Measurements from ENCODE around the gene IPO9. TPM values are rescaled to one million over a fixed set of nuclear protein-coding genes. Genes with fewer than 3 reads are reported as not detected.

The IPO9 gene
- total and polyA plus RNA-seq, 2 of the 4 experiments (the other 2 are of a cell fraction) = 14.0 to 23.4 TPM

GRCh38 chr1:201895913-201896807 is 67.2 kb downstream of the IPO9 start (continued):
- peak; percentile 97 for TF ChIP-seq RAD21 (IDR thresholded peaks at IDR 0.05; ENCODE audit: low read length)
- TF ChIP-seq BHLHE40 (IDR thresholded peaks at IDR 0.05; ENCODE audit: low read depth, low read length) = no peak

- intact Hi-C loops (cut with micrococcal nuclease) (loop anchor here (1.0 to 2.0 kb wide), 4 partner anchors 20 to 75 kb away; partner anchors contain the start of genes LMOD1 and TIMM17A), dilution Hi-C loops (cut with HindIII; ENCODE audit: low sequenced_read_pairs, unreplicated experiment) (no loop called here), in situ Hi-C loops (cut with MboI; ENCODE audit: low sequenced_read_pairs) (loop anchor here (5.0 to 10.0 kb wide), 2 partner anchors 70 to 228 kb away; partner anchors contain the start of gene GPR37L1)
- BruUV-seq (replicated peaks) = no TSS peak
- H3K9me1 ChIP-seq (ENCODE audit: insufficient read depth, low read length) = peaks cover 8% of the 10 kb centered on the region
- H4K8ac ChIP-seq (ENCODE audit: low read depth in 2 of 2, low read length in 2 of 2) = peak overlapping the region; percentile 48 to 95; a peak in 3 of 4 replicates
- peak overlapping the region; percentile 77 for H2AK9ac ChIP-seq (replicated peaks; ENCODE audit: low read depth, low read length, poor library complexity)
- peak overlapping the region; percentile 79 for H3K14ac ChIP-seq (replicated peaks; ENCODE audit: low read depth, low read length)
- peak overlapping the region; percentile 66 for H3K9ac ChIP-seq (ENCODE audit: low read depth, low read length)
- peaks cover 13% of the 10 kb centered on the region for H3K4me1 ChIP-seq (ENCODE audit: control insufficient read depth, insufficient read depth, low read length)
- peak overlapping the region; percentile 83 for H2BK5ac ChIP-seq (ENCODE audit: low read depth, low read length, poor library complexity, severe bottlenecking)
- H4K5ac ChIP-seq (ENCODE audit: low read depth, low read length) = peak overlapping the region; percentile 61
- H3K4ac ChIP-seq (ENCODE audit: low read depth, low read length) = peak overlapping the region; percentile 91
- CTCF ChIA-PET = interaction anchor here (1.0 to 3.5 kb wide), 8 partner anchors 14 to 76 kb away, joined by 3 to 27 read pairs (median 8); partner anchors contain the start of gene LMOD1
- H3K4me3 ChIP-seq (ENCODE audit: insufficient read depth, low read depth, low read length) = no peak overlapping the region
- peak overlapping the region; percentile 72 for H3K27ac ChIP-seq (ENCODE audit: insufficient read depth, low read length)
- ATAC-seq (ENCODE audit: low read depth) (peak; percentile 59), DNase-seq (peak; percentile 77)
- H2BK15ac ChIP-seq (ENCODE audit: low read depth, low read length) = peak overlapping the region; percentile 77; the same call in 2 of the 3 replicates
- H2BK20ac ChIP-seq (ENCODE audit: low read depth, low read length) = peak overlapping the region; percentile 81
- H2AFZ ChIP-seq (replicated peaks; ENCODE audit: low read length, poor library complexity) = peak overlapping the region; percentile 71
- WGBS, 2 experiments (ENCODE audit: extremely low coverage in 2 of 2, insufficient read length in 1 of 2) = 60% methylated on average over 1 of the region's 2 CpGs; no CpG with 5 or more reads in 1 of the 2 experiments
- H3K4me2 ChIP-seq (ENCODE audit: low read depth, low read length) = no peak overlapping the region
- H3K27me3 ChIP-seq (ENCODE audit: control insufficient read depth, insufficient read depth, low read length) = no peaks in the 10 kb centered on the region
- peaks cover 38% of the 10 kb centered on the region for H3K36me3 ChIP-seq (ENCODE audit: control insufficient read depth, insufficient read depth, low read length)
- H3K18ac ChIP-seq (ENCODE audit: low read depth, low read length) = peak overlapping the region; percentile 33; the same call in 1 of the 2 replicates
- H2AK5ac ChIP-seq (ENCODE audit: low read depth, low read length) = peak overlapping the region; percentile 95
- peak overlapping the region; percentile 78 for H4K91ac ChIP-seq (ENCODE audit: insufficient read depth, low read depth, low read length)
- POLR2A ChIA-PET (ENCODE audit: unreplicated experiment) = interaction anchor here (1.9 kb wide), 1 partner anchor 49 kb away, joined by 7 read pairs; the partner anchor contains the start of gene LMOD1
- H2BK120ac ChIP-seq (ENCODE audit: low read depth, low read length) = peak overlapping the region; percentile 87
- H3K23ac ChIP-seq (ENCODE audit: low read depth, low read length) = peak overlapping the region; percentile 80
- no peaks in the 10 kb centered on the region for H3K9me3 ChIP-seq (ENCODE audit: control insufficient read depth, insufficient read depth, low read length)
- H3K79me1 ChIP-seq (ENCODE audit: low read depth in 1 of 2, low read length in 2 of 2) = peaks cover 17 to 33% of the 10 kb centered on the region in 2 experiments; a peak in 3 of 4 replicates
- H4K20me1 ChIP-seq (ENCODE audit: insufficient read depth, low read length) = no peaks in the 10 kb centered on the region
- H3K56ac ChIP-seq (ENCODE audit: extremely low read depth, insufficient read depth, low read length) = peak overlapping the region; percentile 71; the same call in 1 of the 2 replicates
- TF ChIP-seq, protein P1, sequence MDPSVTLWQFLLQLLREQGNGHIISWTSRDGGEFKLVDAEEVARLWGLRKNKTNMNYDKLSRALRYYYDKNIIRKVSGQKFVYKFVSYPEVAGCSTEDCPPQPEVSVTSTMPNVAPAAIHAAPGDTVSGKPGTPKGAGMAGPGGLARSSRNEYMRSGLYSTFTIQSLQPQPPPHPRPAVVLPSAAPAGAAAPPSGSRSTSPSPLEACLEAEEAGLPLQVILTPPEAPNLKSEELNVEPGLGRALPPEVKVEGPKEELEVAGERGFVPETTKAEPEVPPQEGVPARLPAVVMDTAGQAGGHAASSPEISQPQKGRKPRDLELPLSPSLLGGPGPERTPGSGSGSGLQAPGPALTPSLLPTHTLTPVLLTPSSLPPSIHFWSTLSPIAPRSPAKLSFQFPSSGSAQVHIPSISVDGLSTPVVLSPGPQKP (IDR thresholded peaks at IDR 0.05; ENCODE audit: borderline replicate concordance, low read depth, low read length) = no peak
- TF ChIP-seq NFE2L2 (IDR thresholded peaks at IDR 0.05; ENCODE audit: low read depth, low read length) (no peak), MXI1 (IDR thresholded peaks at IDR 0.05; ENCODE audit: borderline replicate concordance, low read depth, low read length) (no peak), RFX5 (IDR thresholded peaks at IDR 0.05; ENCODE audit: low read depth, low read length) (no peak), RAD21 (IDR thresholded peaks at IDR 0.05; ENCODE audit: low read length) (no peak), MAZ (IDR thresholded peaks at IDR 0.05; ENCODE audit: borderline replicate concordance, low read depth, low read length) (no peak), SMC3 (IDR thresholded peaks at IDR 0.05; ENCODE audit: low read depth, low read length) (no peak; the same call in 1 of the 2 replicates), CHD1 (IDR thresholded peaks at IDR 0.05; ENCODE audit: low read depth, low read length) (no peak)
- TF ChIP-seq, protein P2, sequence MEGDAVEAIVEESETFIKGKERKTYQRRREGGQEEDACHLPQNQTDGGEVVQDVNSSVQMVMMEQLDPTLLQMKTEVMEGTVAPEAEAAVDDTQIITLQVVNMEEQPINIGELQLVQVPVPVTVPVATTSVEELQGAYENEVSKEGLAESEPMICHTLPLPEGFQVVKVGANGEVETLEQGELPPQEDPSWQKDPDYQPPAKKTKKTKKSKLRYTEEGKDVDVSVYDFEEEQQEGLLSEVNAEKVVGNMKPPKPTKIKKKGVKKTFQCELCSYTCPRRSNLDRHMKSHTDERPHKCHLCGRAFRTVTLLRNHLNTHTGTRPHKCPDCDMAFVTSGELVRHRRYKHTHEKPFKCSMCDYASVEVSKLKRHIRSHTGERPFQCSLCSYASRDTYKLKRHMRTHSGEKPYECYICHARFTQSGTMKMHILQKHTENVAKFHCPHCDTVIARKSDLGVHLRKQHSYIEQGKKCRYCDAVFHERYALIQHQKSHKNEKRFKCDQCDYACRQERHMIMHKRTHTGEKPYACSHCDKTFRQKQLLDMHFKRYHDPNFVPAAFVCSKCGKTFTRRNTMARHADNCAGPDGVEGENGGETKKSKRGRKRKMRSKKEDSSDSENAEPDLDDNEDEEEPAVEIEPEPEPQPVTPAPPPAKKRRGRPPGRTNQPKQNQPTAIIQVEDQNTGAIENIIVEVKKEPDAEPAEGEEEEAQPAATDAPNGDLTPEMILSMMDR (conservative IDR thresholded peaks at IDR 0.05; ENCODE audit: low read depth, low read length) = no peak; the same call in 1 of the 2 replicates
Observed at GRCh38 chr1:201896951-201897391, 68.0 kb downstream of the IPO9 start.
